ENCODE measurements around the gene SAV1. TPM values are rescaled to one million over a fixed set of nuclear protein-coding genes. Genes with fewer than 3 reads are reported as not detected.

The SAV1 gene
- total RNA-seq, 1 experiment from 2014 or later = 64.1 TPM

DNA sequence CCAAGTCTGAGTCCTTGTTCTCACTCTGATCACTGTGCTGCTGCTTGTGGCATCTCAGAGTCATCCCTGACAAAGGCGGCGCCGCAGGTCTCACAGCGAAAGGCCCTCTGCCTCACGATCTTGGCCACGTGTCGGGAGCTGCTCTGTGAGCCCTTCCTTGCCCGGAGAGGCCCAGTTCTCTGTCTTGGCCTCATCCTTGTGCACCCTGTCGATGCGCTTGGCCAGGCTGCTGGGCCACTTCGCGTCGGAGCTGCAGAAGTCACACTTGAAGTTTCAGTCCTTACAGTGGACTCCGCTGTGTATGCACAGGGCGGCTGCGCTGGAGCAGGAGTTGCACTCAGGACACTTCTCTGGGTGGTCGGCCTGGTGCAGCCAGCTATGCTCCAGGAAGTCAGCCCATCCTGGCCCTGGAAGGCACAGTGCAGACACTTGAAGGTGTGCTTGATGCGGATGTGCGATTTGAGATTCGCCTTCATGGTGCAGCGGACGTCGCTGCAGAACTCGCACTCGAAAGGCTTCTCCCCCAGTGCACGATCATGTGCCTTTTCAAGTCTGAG lies 36.4 kb upstream of the SAV1 start:
- POLR2A ChIA-PET = no interaction called here
- DNase-seq (ENCODE audit: low spot score) (no peak), ATAC-seq (no peak)
- TF ChIP-seq ELF4 (CRISPR knock-in tag; IDR thresholded peaks at IDR 0.05; ENCODE audit: low read depth) = no peak
- TF ChIP-seq, protein P1, sequence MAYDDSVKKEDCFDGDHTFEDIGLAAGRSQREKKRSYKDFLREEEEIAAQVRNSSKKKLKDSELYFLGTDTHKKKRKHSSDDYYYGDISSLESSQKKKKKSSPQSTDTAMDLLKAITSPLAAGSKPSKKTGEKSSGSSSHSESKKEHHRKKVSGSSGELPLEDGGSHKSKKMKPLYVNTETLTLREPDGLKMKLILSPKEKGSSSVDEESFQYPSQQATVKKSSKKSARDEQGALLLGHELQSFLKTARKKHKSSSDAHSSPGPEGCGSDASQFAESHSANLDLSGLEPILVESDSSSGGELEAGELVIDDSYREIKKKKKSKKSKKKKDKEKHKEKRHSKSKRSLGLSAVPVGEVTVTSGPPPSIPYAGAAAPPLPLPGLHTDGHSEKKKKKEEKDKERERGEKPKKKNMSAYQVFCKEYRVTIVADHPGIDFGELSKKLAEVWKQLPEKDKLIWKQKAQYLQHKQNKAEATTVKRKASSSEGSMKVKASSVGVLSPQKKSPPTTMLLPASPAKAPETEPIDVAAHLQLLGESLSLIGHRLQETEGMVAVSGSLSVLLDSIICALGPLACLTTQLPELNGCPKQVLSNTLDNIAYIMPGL (CRISPR knock-in tag; IDR thresholded peaks at IDR 0.05) = no peak
- TF ChIP-seq PRRX2 (CRISPR knock-in tag; IDR thresholded peaks at IDR 0.05) = no peak
- no peak for TF ChIP-seq KAT7 (CRISPR knock-in tag; IDR thresholded peaks at IDR 0.05; ENCODE audit: borderline replicate concordance)
- no peak for TF ChIP-seq ZNF671 (CRISPR knock-in tag; IDR thresholded peaks at IDR 0.05)
- TF ChIP-seq EMX1 (CRISPR knock-in tag; IDR thresholded peaks at IDR 0.05) = no peak
- TF ChIP-seq TEAD1 (CRISPR knock-in tag; IDR thresholded peaks at IDR 0.05) = no peak
- no peak for TF ChIP-seq SOX15 (CRISPR knock-in tag; IDR thresholded peaks at IDR 0.05)
- TF ChIP-seq, protein P2, sequence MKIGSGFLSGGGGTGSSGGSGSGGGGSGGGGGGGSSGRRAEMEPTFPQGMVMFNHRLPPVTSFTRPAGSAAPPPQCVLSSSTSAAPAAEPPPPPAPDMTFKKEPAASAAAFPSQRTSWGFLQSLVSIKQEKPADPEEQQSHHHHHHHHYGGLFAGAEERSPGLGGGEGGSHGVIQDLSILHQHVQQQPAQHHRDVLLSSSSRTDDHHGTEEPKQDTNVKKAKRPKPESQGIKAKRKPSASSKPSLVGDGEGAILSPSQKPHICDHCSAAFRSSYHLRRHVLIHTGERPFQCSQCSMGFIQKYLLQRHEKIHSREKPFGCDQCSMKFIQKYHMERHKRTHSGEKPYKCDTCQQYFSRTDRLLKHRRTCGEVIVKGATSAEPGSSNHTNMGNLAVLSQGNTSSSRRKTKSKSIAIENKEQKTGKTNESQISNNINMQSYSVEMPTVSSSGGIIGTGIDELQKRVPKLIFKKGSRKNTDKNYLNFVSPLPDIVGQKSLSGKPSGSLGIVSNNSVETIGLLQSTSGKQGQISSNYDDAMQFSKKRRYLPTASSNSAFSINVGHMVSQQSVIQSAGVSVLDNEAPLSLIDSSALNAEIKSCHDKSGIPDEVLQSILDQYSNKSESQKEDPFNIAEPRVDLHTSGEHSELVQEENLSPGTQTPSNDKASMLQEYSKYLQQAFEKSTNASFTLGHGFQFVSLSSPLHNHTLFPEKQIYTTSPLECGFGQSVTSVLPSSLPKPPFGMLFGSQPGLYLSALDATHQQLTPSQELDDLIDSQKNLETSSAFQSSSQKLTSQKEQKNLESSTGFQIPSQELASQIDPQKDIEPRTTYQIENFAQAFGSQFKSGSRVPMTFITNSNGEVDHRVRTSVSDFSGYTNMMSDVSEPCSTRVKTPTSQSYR (CRISPR knock-in tag; IDR thresholded peaks at IDR 0.05) = no peak
- no peak for TF ChIP-seq ZNF317 (CRISPR knock-in tag; IDR thresholded peaks at IDR 0.05; ENCODE audit: borderline replicate concordance, low read depth)
- TF ChIP-seq, protein P3, sequence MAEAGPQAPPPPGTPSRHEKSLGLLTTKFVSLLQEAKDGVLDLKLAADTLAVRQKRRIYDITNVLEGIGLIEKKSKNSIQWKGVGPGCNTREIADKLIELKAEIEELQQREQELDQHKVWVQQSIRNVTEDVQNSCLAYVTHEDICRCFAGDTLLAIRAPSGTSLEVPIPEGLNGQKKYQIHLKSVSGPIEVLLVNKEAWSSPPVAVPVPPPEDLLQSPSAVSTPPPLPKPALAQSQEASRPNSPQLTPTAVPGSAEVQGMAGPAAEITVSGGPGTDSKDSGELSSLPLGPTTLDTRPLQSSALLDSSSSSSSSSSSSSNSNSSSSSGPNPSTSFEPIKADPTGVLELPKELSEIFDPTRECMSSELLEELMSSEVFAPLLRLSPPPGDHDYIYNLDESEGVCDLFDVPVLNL (CRISPR knock-in tag; IDR thresholded peaks at IDR 0.05; ENCODE audit: borderline replicate concordance, low read depth) = no peak
- TF ChIP-seq IRF2 (CRISPR knock-in tag; IDR thresholded peaks at IDR 0.05; ENCODE audit: borderline replicate concordance, low read depth) = no peak
- TF ChIP-seq MYBL2 (CRISPR knock-in tag; IDR thresholded peaks at IDR 0.05) = no peak
- TF ChIP-seq, protein P4, sequence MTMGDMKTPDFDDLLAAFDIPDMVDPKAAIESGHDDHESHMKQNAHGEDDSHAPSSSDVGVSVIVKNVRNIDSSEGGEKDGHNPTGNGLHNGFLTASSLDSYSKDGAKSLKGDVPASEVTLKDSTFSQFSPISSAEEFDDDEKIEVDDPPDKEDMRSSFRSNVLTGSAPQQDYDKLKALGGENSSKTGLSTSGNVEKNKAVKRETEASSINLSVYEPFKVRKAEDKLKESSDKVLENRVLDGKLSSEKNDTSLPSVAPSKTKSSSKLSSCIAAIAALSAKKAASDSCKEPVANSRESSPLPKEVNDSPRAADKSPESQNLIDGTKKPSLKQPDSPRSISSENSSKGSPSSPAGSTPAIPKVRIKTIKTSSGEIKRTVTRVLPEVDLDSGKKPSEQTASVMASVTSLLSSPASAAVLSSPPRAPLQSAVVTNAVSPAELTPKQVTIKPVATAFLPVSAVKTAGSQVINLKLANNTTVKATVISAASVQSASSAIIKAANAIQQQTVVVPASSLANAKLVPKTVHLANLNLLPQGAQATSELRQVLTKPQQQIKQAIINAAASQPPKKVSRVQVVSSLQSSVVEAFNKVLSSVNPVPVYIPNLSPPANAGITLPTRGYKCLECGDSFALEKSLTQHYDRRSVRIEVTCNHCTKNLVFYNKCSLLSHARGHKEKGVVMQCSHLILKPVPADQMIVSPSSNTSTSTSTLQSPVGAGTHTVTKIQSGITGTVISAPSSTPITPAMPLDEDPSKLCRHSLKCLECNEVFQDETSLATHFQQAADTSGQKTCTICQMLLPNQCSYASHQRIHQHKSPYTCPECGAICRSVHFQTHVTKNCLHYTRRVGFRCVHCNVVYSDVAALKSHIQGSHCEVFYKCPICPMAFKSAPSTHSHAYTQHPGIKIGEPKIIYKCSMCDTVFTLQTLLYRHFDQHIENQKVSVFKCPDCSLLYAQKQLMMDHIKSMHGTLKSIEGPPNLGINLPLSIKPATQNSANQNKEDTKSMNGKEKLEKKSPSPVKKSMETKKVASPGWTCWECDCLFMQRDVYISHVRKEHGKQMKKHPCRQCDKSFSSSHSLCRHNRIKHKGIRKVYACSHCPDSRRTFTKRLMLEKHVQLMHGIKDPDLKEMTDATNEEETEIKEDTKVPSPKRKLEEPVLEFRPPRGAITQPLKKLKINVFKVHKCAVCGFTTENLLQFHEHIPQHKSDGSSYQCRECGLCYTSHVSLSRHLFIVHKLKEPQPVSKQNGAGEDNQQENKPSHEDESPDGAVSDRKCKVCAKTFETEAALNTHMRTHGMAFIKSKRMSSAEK (CRISPR knock-in tag; IDR thresholded peaks at IDR 0.05; ENCODE audit: borderline replicate concordance) = no peak
- no peak for TF ChIP-seq ZNF232 (CRISPR knock-in tag; IDR thresholded peaks at IDR 0.05)
- TF ChIP-seq, protein P5, sequence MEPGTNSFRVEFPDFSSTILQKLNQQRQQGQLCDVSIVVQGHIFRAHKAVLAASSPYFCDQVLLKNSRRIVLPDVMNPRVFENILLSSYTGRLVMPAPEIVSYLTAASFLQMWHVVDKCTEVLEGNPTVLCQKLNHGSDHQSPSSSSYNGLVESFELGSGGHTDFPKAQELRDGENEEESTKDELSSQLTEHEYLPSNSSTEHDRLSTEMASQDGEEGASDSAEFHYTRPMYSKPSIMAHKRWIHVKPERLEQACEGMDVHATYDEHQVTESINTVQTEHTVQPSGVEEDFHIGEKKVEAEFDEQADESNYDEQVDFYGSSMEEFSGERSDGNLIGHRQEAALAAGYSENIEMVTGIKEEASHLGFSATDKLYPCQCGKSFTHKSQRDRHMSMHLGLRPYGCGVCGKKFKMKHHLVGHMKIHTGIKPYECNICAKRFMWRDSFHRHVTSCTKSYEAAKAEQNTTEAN (CRISPR knock-in tag; IDR thresholded peaks at IDR 0.05) = no peak
- no peak for TF ChIP-seq CBFB (CRISPR knock-in tag; IDR thresholded peaks at IDR 0.05; ENCODE audit: low read depth)
- TF ChIP-seq, protein P6, sequence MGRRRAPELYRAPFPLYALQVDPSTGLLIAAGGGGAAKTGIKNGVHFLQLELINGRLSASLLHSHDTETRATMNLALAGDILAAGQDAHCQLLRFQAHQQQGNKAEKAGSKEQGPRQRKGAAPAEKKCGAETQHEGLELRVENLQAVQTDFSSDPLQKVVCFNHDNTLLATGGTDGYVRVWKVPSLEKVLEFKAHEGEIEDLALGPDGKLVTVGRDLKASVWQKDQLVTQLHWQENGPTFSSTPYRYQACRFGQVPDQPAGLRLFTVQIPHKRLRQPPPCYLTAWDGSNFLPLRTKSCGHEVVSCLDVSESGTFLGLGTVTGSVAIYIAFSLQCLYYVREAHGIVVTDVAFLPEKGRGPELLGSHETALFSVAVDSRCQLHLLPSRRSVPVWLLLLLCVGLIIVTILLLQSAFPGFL (CRISPR knock-in tag; IDR thresholded peaks at IDR 0.05; ENCODE audit: borderline replicate concordance) = no peak
- TF ChIP-seq, protein P7, sequence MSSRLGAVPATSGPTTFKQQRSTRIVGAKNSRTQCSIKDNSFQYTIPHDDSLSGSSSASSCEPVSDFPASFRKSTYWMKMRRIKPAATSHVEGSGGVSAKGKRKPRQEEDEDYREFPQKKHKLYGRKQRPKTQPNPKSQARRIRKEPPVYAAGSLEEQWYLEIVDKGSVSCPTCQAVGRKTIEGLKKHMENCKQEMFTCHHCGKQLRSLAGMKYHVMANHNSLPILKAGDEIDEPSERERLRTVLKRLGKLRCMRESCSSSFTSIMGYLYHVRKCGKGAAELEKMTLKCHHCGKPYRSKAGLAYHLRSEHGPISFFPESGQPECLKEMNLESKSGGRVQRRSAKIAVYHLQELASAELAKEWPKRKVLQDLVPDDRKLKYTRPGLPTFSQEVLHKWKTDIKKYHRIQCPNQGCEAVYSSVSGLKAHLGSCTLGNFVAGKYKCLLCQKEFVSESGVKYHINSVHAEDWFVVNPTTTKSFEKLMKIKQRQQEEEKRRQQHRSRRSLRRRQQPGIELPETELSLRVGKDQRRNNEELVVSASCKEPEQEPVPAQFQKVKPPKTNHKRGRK (CRISPR knock-in tag; IDR thresholded peaks at IDR 0.05; ENCODE audit: borderline replicate concordance) = no peak
- TF ChIP-seq, protein P8, sequence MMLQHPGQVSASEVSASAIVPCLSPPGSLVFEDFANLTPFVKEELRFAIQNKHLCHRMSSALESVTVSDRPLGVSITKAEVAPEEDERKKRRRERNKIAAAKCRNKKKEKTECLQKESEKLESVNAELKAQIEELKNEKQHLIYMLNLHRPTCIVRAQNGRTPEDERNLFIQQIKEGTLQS (CRISPR knock-in tag; conservative IDR thresholded peaks at IDR 0.05) = no peak
- no peak overlapping the region for H3K4me3 Mint-ChIP-seq
- CTCF ChIA-PET = interaction anchor here (1.1 to 2.4 kb wide), 3 partner anchors 10 to 387 kb away, joined by 4 to 11 read pairs (median 7); no protein-coding TSS in a partner anchor
- peaks cover 13% of the 10 kb centered on the region for H3K9me3 Mint-ChIP-seq
- H3K27ac Mint-ChIP-seq = no peak overlapping the region
- H3K4me1 Mint-ChIP-seq = no peaks in the 10 kb centered on the region
- H3K27me3 Mint-ChIP-seq (ENCODE audit: low read depth) = peaks cover 6% of the 10 kb centered on the region; the same call in 1 of the 2 replicates
- no peaks in the 10 kb centered on the region for H3K36me3 Mint-ChIP-seq
